GM12878 (cell line): Measurements from ENCODE around the gene COL6A3. TPM values are rescaled to one million over a fixed set of nuclear protein-coding genes. Genes with fewer than 3 reads are reported as not detected.
A peak's percentile ranks its signal among the peaks of the same experiment; 100 is the strongest.

Experiments
- ATAC-seq: fragments of 200-7000 bp; cut with Tn5 transposase; 3 replicates; pipeline ENCODE4 v1.9.1; 2020; ENCODE audit warnings: mild to moderate bottlenecking, moderate library complexity
- BruUV-seq: library from RNA; stranded (reverse); fragments of 400-500 nt; replicated peaks from 2 replicates; lab custom pipeline; 2021; lab: Mats Ljungman, UMichigan
- CTCF ChIA-PET: fragments of 300-600 bp; sonication (Branson Sonifier 250); formaldehyde crosslinking; extraction: SDS; loops from one replicate; lab custom pipeline; 2021; ENCODE audit warnings: inconsistent platforms; lab: Yijun Ruan, JAX
- POLR2A ChIA-PET: fragments of 350-600 bp; formaldehyde crosslinking; extraction: SDS; loops from one replicate; lab custom pipeline; 2021; ENCODE audit warnings: inconsistent platforms; lab: Charles Lee
- RAD21 ChIA-PET: fragments of 300-600 bp; sonication (Branson Sonifier 250); formaldehyde crosslinking; loops from one replicate; lab custom pipeline; 2023; ENCODE audit warnings: antibody characterized with exemption; ENCODE audit not compliant: unreplicated experiment; lab: Charles Lee
- SMC1A ChIA-PET: fragments of 300-600 bp; sonication (Branson Sonifier 250); formaldehyde crosslinking; loops from one replicate; lab custom pipeline; 2023; ENCODE audit not compliant: unreplicated experiment, uncharacterized antibody; lab: Charles Lee
- DNase-seq: peaks from one replicate; pipeline ENCODE4 v3.0.0-alpha.2; 2011; ENCODE audit warnings: low read depth, low spot score
- FAIRE-seq: peaks from 3 replicates; lab custom pipeline; 2011; peaks lifted over from hg19 to GRCh38; lab: Jason Lieb, UNC
- H2AFZ ChIP-seq: 2 replicates; pipeline ENCODE4 v1.6.0; 2011; ENCODE audit warnings: low read depth, low read length, control low read depth; ENCODE audit not compliant: control insufficient read depth
- H3K27ac ChIP-seq: 2 replicates; pipeline ENCODE4 v1.5.1; 2011; ENCODE audit warnings: control low read depth; ENCODE audit not compliant: control insufficient read depth, insufficient read depth
- H3K27me3 ChIP-seq, 2 experiments: replicated peaks in 1 of 2; 2 replicates each; pipeline versions ENCODE4 v1.6.0 to v1.6.1; 2011; ENCODE audit warnings: low read length in 1 of 2; ENCODE audit not compliant: control insufficient read depth in 2 of 2, insufficient read depth in 2 of 2
- H3K36me3 ChIP-seq, 2 experiments: 2 replicates each; pipeline ENCODE4 v1.5.1; 2011; ENCODE audit warnings: low read length in 1 of 2; ENCODE audit not compliant: control insufficient read depth in 2 of 2, insufficient read depth in 2 of 2
- H3K4me1 ChIP-seq: 2 replicates; pipeline ENCODE4 v1.6.1; 2011; ENCODE audit warnings: mild to moderate bottlenecking, low read length, moderate library complexity, mixed read lengths; ENCODE audit not compliant: control insufficient read depth, insufficient read depth
- H3K4me2 ChIP-seq: 2 replicates; pipeline ENCODE4 v1.6.0; 2011; ENCODE audit warnings: control low read depth; ENCODE audit not compliant: control insufficient read depth, insufficient read depth
- H3K4me3 ChIP-seq: fragments of 200-600 bp; sonication (generic); 2 replicates; pipeline ENCODE4 v1.5.1; 2016
- H3K79me2 ChIP-seq: 2 replicates; pipeline ENCODE4 v1.6.0; 2011; ENCODE audit warnings: low read length; ENCODE audit not compliant: control insufficient read depth, insufficient read depth
- H3K9ac ChIP-seq: 2 replicates; pipeline ENCODE4 v1.8.0; 2011; ENCODE audit warnings: low read length, control low read depth, mixed read lengths; ENCODE audit not compliant: control insufficient read depth, insufficient read depth
- H3K9me3 ChIP-seq: replicated peaks from 3 replicates; pipeline ENCODE4 v1.5.1; 2011; ENCODE audit warnings: mild to moderate bottlenecking, low read length; ENCODE audit not compliant: control insufficient read depth, insufficient read depth
- H4K20me1 ChIP-seq: 2 replicates; pipeline ENCODE4 v1.6.0; 2011; ENCODE audit not compliant: control insufficient read depth, insufficient read depth
- BHLHE40 ChIP-seq, 2 experiments: fragments of 450-650 bp in 1 of 2; IDR thresholded peaks; 2 replicates each; pipeline ENCODE4 v1.6.1; 2011 to 2017; ENCODE audit warnings: low read depth in 2 of 2, borderline replicate concordance in 1 of 2, improper control_type of control experiment in 1 of 2, low read length in 1 of 2, mild to moderate bottlenecking in 1 of 2
- E4F1 ChIP-seq: fragments of 450-650 bp; IDR thresholded peaks from 2 replicates; pipeline ENCODE4 v1.6.1; 2018; ENCODE audit warnings: borderline replicate concordance, mild to moderate bottlenecking; ENCODE audit not compliant: partially characterized antibody
- MXI1 ChIP-seq: fragments of 150-350 bp; IDR thresholded peaks from 2 replicates; pipeline ENCODE4 v1.6.1; 2011; ENCODE audit warnings: low read depth, mild to moderate bottlenecking, inconsistent platforms, low read length, improper control_type of control experiment
- POLR2AphosphoS2 ChIP-seq: IDR thresholded peaks from 2 replicates; pipeline ENCODE4 v1.6.1; 2011; ENCODE audit warnings: low read depth, mild to moderate bottlenecking, low read length, improper control_type of control experiment, moderate library complexity
- SREBF2 ChIP-seq: IDR thresholded peaks from 2 replicates; pipeline ENCODE4 v1.6.1; 2012; ENCODE audit warnings: mild to moderate bottlenecking, low read length
- ZNF274 ChIP-seq: IDR thresholded peaks from one replicate; pipeline ENCODE4 v1.8.0; 2011; ENCODE audit not compliant: insufficient read length, insufficient read depth
- ZNF622 ChIP-seq: fragments of 450-650 bp; IDR thresholded peaks from 2 replicates; pipeline ENCODE4 v1.6.1; 2017; ENCODE audit warnings: mild to moderate bottlenecking, inconsistent platforms
- WGBS: methylation state at CpG from one replicate; pipeline ENCODE4 v1.1.6; 2016; ENCODE audit warnings: low lambda C conversion rate; ENCODE audit not compliant: insufficient replicate concordance, insufficient coverage; ENCODE audit errors: missing lambda C conversion rate; 5-methylcytosine and 5-hydroxymethylcytosine counted together
- in situ Hi-C: fragments of 300-500 bp; cut with MboI; formaldehyde crosslinking; loops from 9 replicates; pipeline ENCODE4 v1.14.3; 2018; ENCODE audit warnings: mixed read lengths
- intact Hi-C: fragments of 100-400 bp; cut with micrococcal nuclease; formaldehyde crosslinking; loops from one replicate; pipeline ENCODE4 v1.14.2; 2022; ENCODE audit not compliant: unreplicated experiment
- polyA plus RNA-seq, 11 experiments: library from polyadenylated mRNA; depleted of rRNA in 4 of 11; unstranded in 6 of 11; stranded (reverse) in 5 of 11; fragments of >200 nt; fragmentation: Nextera tagmentation in 4 of 11; fragmentation: Illumina TruSeq in 1 of 11; extraction: Ambion mirVana in 4 of 11; extraction: Trizol in 1 of 11; gene quantifications; 1 replicate in 1 of 11; 2 replicates in 10 of 11; pipeline versions ENCODE4 v1.2.1 to v1.2.3, GENCODE V29; 2011 to 2016; ENCODE audit warnings: inconsistent platforms in 2 of 11, missing spikeins in 2 of 11, low read depth in 1 of 11
- total RNA-seq, 4 experiments: library from RNA; depleted of rRNA in 3 of 4; stranded (reverse); fragments of >200 nt in 3 of 4; fragmentation: Illumina TruSeq in 1 of 4; extraction: Trizol in 1 of 4; gene quantifications; 2 replicates each; pipeline versions ENCODE4 v1.2.1 to v1.2.3, GENCODE V29; 2013 to 2021

The COL6A3 gene
- total and polyA plus RNA-seq, 10 of the 15 experiments (the other 5 are each of a cell fraction or from before 2014, with no cell fraction given) = 0.01 to 0.51 (median 0.09) TPM; not detected in 4

- RAD21 ChIA-PET = no interaction called here
- H3K4me2 ChIP-seq = no peak overlapping the region
- H3K36me3 ChIP-seq = no peaks in the 10 kb centered on the region
- WGBS = 15% methylated on average over 2 of the region's 2 CpGs
- DNase-seq (no peak), FAIRE-seq (no peak), ATAC-seq (no peak)
- no peaks in the 10 kb centered on the region; a peak in 2 of 4 replicates for H3K27me3 ChIP-seq
- H3K79me2 ChIP-seq = no peaks in the 10 kb centered on the region
- SMC1A ChIA-PET = no interaction called here
- no peak overlapping the region for H3K4me3 ChIP-seq
- no peak overlapping the region for H3K9ac ChIP-seq
- H3K4me1 ChIP-seq = no peaks in the 10 kb centered on the region
- TF ChIP-seq BHLHE40 (IDR thresholded peaks at IDR 0.05; ENCODE audit: borderline replicate concordance in 1 of 2, low read depth in 2 of 2, low read length in 1 of 2) (no peak), E4F1 (peak; percentile 28), MXI1 (no peak)
- POLR2A ChIA-PET = no interaction called here
- H3K9me3 ChIP-seq = no peaks in the 10 kb centered on the region
- no peaks in the 10 kb centered on the region for H4K20me1 ChIP-seq
- no TSS peak for BruUV-seq
- intact Hi-C loops (no loop called here), in situ Hi-C loops (no loop called here)
- CTCF ChIA-PET = no interaction called here
- no peak overlapping the region for H2AFZ ChIP-seq
- no peak overlapping the region for H3K27ac ChIP-seq
Observed at GRCh38 chr2:237397072-237397471, 16.9 kb downstream of the COL6A3 start.

GRCh38 chr2:237393523-237393922 lies 20.4 kb downstream of the COL6A3 start:
- BruUV-seq = no TSS peak
- ATAC-seq (no peak), FAIRE-seq (no peak), DNase-seq (no peak)
- Histone ChIP-seq H3K36me3 (no peaks in the 10 kb centered on the region), H3K9ac (no peak overlapping the region), H3K9me3 (no peaks in the 10 kb centered on the region), H3K4me2 (no peak overlapping the region), H4K20me1 (no peaks in the 10 kb centered on the region), H3K79me2 (no peaks in the 10 kb centered on the region), H3K4me3 (no peak overlapping the region), H3K27me3 (no peaks in the 10 kb centered on the region; a peak in 1 of 4 replicates), H3K27ac (no peak overlapping the region), H3K4me1 (no peaks in the 10 kb centered on the region), H2AFZ (no peak overlapping the region)
- WGBS = 36% methylated on average over 4 of the region's 4 CpGs
- ChIA-PET CTCF (interaction anchor here (1.5 kb wide), 1 partner anchor 28 kb away, joined by 5 read pairs; no protein-coding TSS in a partner anchor), SMC1A (no interaction called here), POLR2A (no interaction called here), RAD21 (no interaction called here)
- in situ Hi-C loops = no loop called here
- TF ChIP-seq SREBF2 (no peak), POLR2AphosphoS2 (no peak), ZNF274 (no peak), ZNF622 (no peak)
- intact Hi-C loops = no loop called here
